ENCODE results near the gene TMEM132A.

The TMEM132A gene

GRCh38 chr11:60941371-60942119 lies 17.3 kb downstream of the TMEM132A start:
- no peak for TF ChIP-seq CTCF (IDR thresholded peaks at IDR 0.05; ENCODE audit: insufficient read depth, low read length, missing control alignments)
- CTCF ChIA-PET = interaction anchor here (1.0 kb wide), 1 partner anchor 18 kb away, joined by 3 read pairs; no protein-coding TSS in a partner anchor
- no peak overlapping the region for H3K4me3 ChIP-seq (ENCODE audit: low read depth, low read length)
- POLR2A ChIA-PET = no interaction called here
- no peak for DNase-seq (ENCODE audit: low read depth, low spot score)

GRCh38 chr11:60942219-60942618 lies 18.0 kb downstream of the TMEM132A start:
- no peak for DNase-seq (ENCODE audit: low read depth, low spot score)
- POLR2A ChIA-PET = interaction anchor here (0.7 kb wide), 1 partner anchor 1898 kb away, joined by 3 read pairs; no protein-coding TSS in a partner anchor
- no peak overlapping the region for H3K4me3 ChIP-seq (ENCODE audit: low read depth, low read length)
- CTCF ChIA-PET = no interaction called here
- no peak for TF ChIP-seq CTCF (IDR thresholded peaks at IDR 0.05; ENCODE audit: insufficient read depth, low read length, missing control alignments)

GRCh38 chr11:60942970-60943565 lies 18.8 kb downstream of the TMEM132A start:
- TF ChIP-seq CTCF (IDR thresholded peaks at IDR 0.05; ENCODE audit: insufficient read depth, low read length, missing control alignments) = no peak
- DNase-seq (ENCODE audit: low read depth, low spot score) = no peak
- POLR2A ChIA-PET = interaction anchor here (0.7 kb wide), 1 partner anchor 1897 kb away, joined by 3 read pairs; no protein-coding TSS in a partner anchor
- no peak overlapping the region for H3K4me3 ChIP-seq (ENCODE audit: low read depth, low read length)
- CTCF ChIA-PET = interaction anchor here (0.8 kb wide), 1 partner anchor 36 kb away, joined by 3 read pairs; no protein-coding TSS in a partner anchor

GRCh38 chr11:60944490-60945294 lies 20.4 kb downstream of the TMEM132A start:
- H3K4me3 ChIP-seq (ENCODE audit: low read depth, low read length) = no peak overlapping the region
- ChIA-PET POLR2A (no interaction called here), CTCF (no interaction called here)
- no peak for DNase-seq (ENCODE audit: low read depth, low spot score)
- TF ChIP-seq CTCF (IDR thresholded peaks at IDR 0.05; ENCODE audit: insufficient read depth, low read length, missing control alignments) = no peak

- H3K4me3 ChIP-seq (ENCODE audit: low read depth, low read length) = no peak overlapping the region
- no peak for DNase-seq (ENCODE audit: low read depth, low spot score)
- TF ChIP-seq CTCF (IDR thresholded peaks at IDR 0.05; ENCODE audit: insufficient read depth, low read length, missing control alignments) = no peak
- ChIA-PET POLR2A (no interaction called here), CTCF (no interaction called here)
Measured at GRCh38 chr11:60945295-60945667, 21.0 kb downstream of the TMEM132A start.
